Activated CD4-positive, alpha-beta T cell treated with anti-CD3 and anti-CD28 coated beads for 36 hours (primary cell): Measurements from ENCODE around the gene C1orf115. TPM values are rescaled to one million over a fixed set of nuclear protein-coding genes. Genes with fewer than 3 reads are reported as not detected.
"Not testable (repeated sequence)": the region's sequence is repeated elsewhere in the genome, so short reads cannot be mapped to it uniquely, and the experiment has no call there.

Experiments used
- ATAC-seq: fragments of 200-7000 bp; cut with Tn5 transposase; one replicate; pipeline ENCODE4 v1.10.0; 2021; ENCODE audit warnings: mild to moderate bottlenecking, moderate library complexity
- CTCF ChIA-PET: fragments of 350-600 bp; sonication (Branson Sonifier 250); formaldehyde crosslinking; loops from one replicate; lab custom pipeline; 2021; ENCODE audit warnings: antibody characterized with exemption; lab: Charles Lee
- POLR2A ChIA-PET: fragments of 350-600 bp; sonication (Branson Sonifier 250); formaldehyde crosslinking; loops from one replicate; lab custom pipeline; 2021; ENCODE audit warnings: antibody characterized with exemption, inconsistent platforms; lab: Charles Lee
- DNase-seq: peaks from one replicate; pipeline ENCODE4 v3.0.0-alpha.2; 2020
- H3K27ac Mint-ChIP-seq: one replicate; pipeline ENCODE4 v1.8.0; 2021; ENCODE audit warnings: mixed read lengths
- H3K27me3 Mint-ChIP-seq: one replicate; pipeline ENCODE4 v1.8.0; 2021; ENCODE audit warnings: mixed read lengths
- H3K36me3 Mint-ChIP-seq: one replicate; pipeline ENCODE4 v1.8.0; 2021; ENCODE audit warnings: low read depth, mixed read lengths
- H3K4me1 Mint-ChIP-seq: one replicate; pipeline ENCODE4 v1.8.0; 2021; ENCODE audit warnings: mixed read lengths
- H3K4me3 Mint-ChIP-seq: one replicate; pipeline ENCODE4 v1.8.0; 2021; ENCODE audit warnings: mild to moderate bottlenecking, moderate library complexity, mixed read lengths
- H3K9me3 Mint-ChIP-seq: one replicate; pipeline ENCODE4 v1.8.0; 2021; ENCODE audit warnings: low read depth, mixed read lengths
- intact Hi-C, 2 experiments: fragments of 100-400 bp; cut with DNase I in 1 of 2; cut with micrococcal nuclease in 1 of 2; formaldehyde crosslinking; loops; one replicate each; pipeline versions ENCODE4 v1.14.2 to v1.15.1; 2022 to 2024; cut with DNase I, micrococcal nuclease
- total RNA-seq, 2 experiments: library from RNA; stranded (reverse); gene quantifications; one replicate each; pipeline ENCODE4 v1.2.3, GENCODE V29; 2021

The C1orf115 gene
- total RNA-seq, 2 experiments from 2014 or later = 0.63 to 0.78 TPM

DNA sequence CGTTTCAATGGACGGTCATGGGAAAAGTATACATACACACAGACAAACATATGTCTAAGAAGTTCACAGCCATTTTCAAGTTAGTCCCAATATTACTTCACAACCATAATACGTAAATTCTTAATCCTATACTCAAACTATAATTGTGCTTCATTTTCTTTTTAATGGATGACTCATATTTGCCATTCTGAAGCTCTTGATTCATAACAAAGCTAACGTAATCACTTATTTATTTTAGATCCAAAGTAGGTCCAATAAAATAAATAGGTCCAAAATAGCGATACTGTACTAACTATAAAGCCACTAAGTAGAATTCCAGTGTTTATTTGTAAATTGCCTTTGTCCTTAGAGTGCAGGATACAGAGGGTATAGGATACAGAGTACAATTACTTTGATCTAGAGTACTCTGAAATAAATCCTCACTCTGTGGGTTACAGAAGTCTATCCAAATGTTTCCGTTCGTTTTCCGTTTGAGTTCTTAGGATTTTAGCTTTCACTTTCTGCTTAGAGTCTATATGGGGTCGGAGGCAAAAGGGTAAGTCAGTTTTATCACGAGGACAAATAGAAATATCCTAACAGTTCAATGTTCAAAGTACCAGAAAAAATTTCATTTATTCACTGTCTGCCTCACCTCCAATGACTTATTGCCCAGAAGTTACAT is 8.8 kb upstream of the C1orf115 start:
- H3K9me3 Mint-ChIP-seq = no peaks in the 10 kb centered on the region
- H3K27ac Mint-ChIP-seq = no peak overlapping the region
- no peak for ATAC-seq
- no peak overlapping the region for H3K4me3 Mint-ChIP-seq
- ChIA-PET CTCF (interaction anchor here (0.6 to 1.4 kb wide), 5 partner anchors 10 to 445 kb away, joined by 3 to 4 read pairs (median 4); no protein-coding TSS in a partner anchor), POLR2A (no interaction called here)
- intact Hi-C loops = no loop called here
- H3K27me3 Mint-ChIP-seq = peaks cover 2% of the 10 kb centered on the region
- no peaks in the 10 kb centered on the region for H3K4me1 Mint-ChIP-seq
- no peaks in the 10 kb centered on the region for H3K36me3 Mint-ChIP-seq
- DNase-seq = no peak

DNA sequence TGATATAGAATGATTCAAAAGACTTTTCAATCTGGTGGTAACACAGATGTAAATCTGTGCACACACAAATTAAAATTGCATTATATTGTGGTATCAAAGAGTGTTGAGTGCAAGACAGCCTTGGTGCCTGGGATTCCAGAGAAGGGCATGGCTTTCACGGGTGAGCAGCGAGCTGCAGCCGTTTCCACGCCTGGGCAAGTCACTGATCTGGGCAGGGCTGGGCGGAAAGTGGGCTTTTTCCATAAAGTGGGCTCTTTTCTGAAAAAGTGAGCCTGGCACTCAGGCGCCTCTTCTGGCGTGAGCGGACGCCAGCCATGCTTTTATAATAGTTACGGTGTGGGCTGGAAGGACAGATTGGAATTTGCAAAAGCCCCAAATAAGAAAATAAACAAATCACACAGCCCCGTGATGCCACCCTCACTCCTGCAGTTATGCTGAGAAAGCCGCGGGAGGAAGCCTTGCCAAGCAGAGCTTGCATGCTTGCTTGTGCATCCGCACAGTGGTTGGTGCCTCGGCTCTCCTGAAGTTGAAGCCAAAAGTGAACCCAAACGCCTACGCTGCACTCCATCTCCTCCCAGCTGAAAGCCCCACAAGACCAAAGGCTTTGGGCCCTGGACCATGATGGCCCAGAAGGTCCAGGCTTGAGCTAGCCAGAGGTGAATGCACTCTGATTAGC is 7.1 kb upstream of the C1orf115 start:
- H3K9me3 Mint-ChIP-seq = no peaks in the 10 kb centered on the region
- CTCF ChIA-PET = interaction anchor here (0.7 kb wide), 1 partner anchor 31 kb away, joined by 3 read pairs; no protein-coding TSS in a partner anchor
- no peaks in the 10 kb centered on the region for H3K4me1 Mint-ChIP-seq
- POLR2A ChIA-PET = no interaction called here
- H3K36me3 Mint-ChIP-seq = no peaks in the 10 kb centered on the region
- intact Hi-C loops = no loop called here
- no peak for ATAC-seq
- H3K27ac Mint-ChIP-seq = no peak overlapping the region
- H3K27me3 Mint-ChIP-seq = no peaks in the 10 kb centered on the region
- no peak overlapping the region for H3K4me3 Mint-ChIP-seq
- no peak for DNase-seq

DNA sequence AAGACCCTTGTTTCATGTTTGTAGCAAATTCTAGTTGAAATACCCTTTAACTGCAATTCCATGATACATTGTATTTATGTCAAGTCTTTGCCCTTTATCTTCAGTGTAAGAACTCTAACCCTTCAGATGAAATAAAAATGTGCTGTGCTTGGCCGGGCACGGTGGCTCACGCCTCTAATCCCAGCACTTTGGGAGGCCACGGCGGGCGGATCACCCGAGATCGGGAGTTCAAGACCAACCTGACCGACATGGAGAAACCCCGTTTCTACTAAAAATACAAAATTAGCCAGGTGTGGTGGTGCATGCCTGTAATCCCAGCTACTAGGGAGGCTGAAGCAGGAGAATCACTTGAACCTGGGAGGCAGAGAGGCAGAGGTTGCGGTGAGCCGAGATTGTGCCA is 6.4 kb upstream of the C1orf115 start:
- CTCF ChIA-PET = interaction anchor here (0.7 to 1.0 kb wide), 2 partner anchors 32 to 49 kb away, joined by 3 to 5 read pairs; no protein-coding TSS in a partner anchor
- intact Hi-C loops, H3K36me3 Mint-ChIP-seq, H3K4me3 Mint-ChIP-seq, DNase-seq, POLR2A ChIA-PET, H3K27me3 Mint-ChIP-seq, H3K9me3 Mint-ChIP-seq, ATAC-seq, H3K27ac Mint-ChIP-seq, H3K4me1 Mint-ChIP-seq: not testable (repeated sequence)

DNA sequence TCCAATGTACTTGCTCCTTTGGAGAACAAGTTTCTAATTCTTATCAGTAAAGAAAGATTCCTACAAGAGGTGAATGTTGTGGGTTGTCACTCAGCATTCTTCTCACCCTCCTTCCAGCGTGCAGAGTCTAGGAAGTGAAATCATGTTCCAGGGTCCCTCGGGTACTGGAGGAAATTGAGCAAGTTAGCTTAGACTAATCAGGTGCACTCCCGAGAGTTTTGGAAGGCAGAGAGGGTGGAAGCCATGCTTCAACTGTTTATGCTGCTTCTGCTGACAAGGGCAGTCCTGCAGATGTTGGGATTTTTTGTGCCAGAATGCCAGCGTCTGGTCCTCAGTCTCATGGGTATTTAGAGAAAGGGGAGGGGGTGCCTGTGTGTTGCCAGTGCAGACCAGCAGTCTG is 5.3 kb upstream of the C1orf115 start:
- Mint-ChIP-seq H3K27me3 (peaks cover 3% of the 10 kb centered on the region), H3K36me3 (no peaks in the 10 kb centered on the region), H3K4me1 (peaks cover 3% of the 10 kb centered on the region), H3K4me3 (no peak overlapping the region), H3K27ac (no peak overlapping the region), H3K9me3 (no peaks in the 10 kb centered on the region)
- DNase-seq (no peak), ATAC-seq (no peak)
- POLR2A ChIA-PET = no interaction called here
- intact Hi-C loops = no loop called here
- CTCF ChIA-PET = interaction anchor here (0.6 to 1.0 kb wide), 2 partner anchors 48 to 354 kb away, joined by 3 to 5 read pairs; no protein-coding TSS in a partner anchor

DNA sequence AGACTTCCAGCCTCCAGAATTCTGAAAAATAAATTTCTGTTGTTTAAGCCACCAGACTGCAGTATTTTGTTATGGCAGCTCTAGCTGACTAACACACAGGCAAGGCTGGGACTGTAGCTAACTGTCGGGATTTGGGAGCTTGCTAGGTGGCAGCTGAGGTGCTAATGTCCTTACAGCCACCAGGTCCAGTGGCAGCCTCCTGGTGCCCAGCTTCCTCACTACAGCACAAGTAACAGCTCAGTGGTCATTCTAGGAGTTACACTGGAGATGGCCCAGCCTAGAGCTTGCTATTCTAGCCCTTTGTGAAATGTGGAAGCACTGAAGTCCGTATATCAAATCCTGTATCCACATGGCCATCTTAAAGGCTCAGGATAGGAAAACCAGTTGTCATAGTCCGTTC is 4.3 kb upstream of the C1orf115 start:
- Mint-ChIP-seq H3K4me3 (no peak overlapping the region), H3K36me3 (no peaks in the 10 kb centered on the region), H3K9me3 (no peaks in the 10 kb centered on the region), H3K4me1 (peaks cover 4% of the 10 kb centered on the region), H3K27ac (no peak overlapping the region), H3K27me3 (peaks cover 4% of the 10 kb centered on the region)
- intact Hi-C loops = no loop called here
- CTCF ChIA-PET = interaction anchor here (0.5 to 0.8 kb wide), 2 partner anchors 47 to 153 kb away, joined by 3 to 5 read pairs; no protein-coding TSS in a partner anchor
- POLR2A ChIA-PET = no interaction called here
- DNase-seq (no peak), ATAC-seq (no peak)

DNA sequence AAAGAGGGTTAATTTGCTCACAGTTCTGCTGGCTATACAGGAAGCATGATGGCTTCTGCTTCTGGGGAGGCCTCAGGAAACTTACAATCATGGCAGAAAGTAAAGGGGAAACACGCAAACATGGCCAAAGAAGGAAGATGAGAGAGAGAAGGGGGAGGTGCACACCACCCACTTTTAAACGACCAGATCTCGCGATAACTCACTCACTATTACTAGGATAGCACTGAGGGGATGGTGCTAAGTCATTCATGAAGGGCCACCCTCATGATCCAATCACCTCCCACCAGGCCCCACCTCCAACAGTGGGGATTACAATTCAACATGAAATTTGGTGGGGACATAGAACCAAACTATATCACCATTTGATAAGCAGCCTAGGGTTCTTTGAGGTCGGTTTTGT is 2.4 kb upstream of the C1orf115 start:
- ChIA-PET CTCF (no interaction called here), POLR2A (no interaction called here)
- H3K4me3 Mint-ChIP-seq = no peak overlapping the region
- H3K27me3 Mint-ChIP-seq = peaks cover 12% of the 10 kb centered on the region
- ATAC-seq (no peak), DNase-seq (no peak)
- H3K27ac Mint-ChIP-seq = no peak overlapping the region
- no peaks in the 10 kb centered on the region for H3K36me3 Mint-ChIP-seq
- H3K4me1 Mint-ChIP-seq = peaks cover 4% of the 10 kb centered on the region
- no peaks in the 10 kb centered on the region for H3K9me3 Mint-ChIP-seq
- intact Hi-C loops = no loop called here

DNA sequence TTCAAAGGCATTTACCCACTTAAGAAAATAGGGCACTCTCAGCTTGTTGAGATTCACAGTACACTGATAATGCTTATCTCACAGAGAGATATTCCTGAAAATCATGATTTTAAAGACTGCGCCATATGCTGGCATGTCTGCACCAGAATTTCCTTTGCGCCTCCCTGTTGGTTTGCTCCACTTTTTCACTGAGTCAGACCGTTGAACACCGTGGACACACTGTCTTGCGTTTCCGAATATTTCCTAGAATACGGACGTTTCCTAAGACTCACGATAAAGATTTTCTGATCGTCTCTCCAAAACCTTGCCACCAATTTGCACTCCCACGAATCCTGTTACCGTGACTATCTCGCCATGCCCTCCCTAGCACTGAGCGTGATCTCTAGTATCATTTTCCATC is 497 bp upstream of the C1orf115 start:
- peak overlapping the region; percentile 71 for H3K4me3 Mint-ChIP-seq
- DNase-seq (no peak), ATAC-seq (no peak)
- H3K9me3 Mint-ChIP-seq = no peaks in the 10 kb centered on the region
- ChIA-PET CTCF (no interaction called here), POLR2A (no interaction called here)
- peaks cover 12% of the 10 kb centered on the region for H3K27me3 Mint-ChIP-seq
- no peak overlapping the region for H3K27ac Mint-ChIP-seq
- peaks cover 4% of the 10 kb centered on the region for H3K4me1 Mint-ChIP-seq
- no peaks in the 10 kb centered on the region for H3K36me3 Mint-ChIP-seq
- intact Hi-C loops = loop anchor here (1.0 to 5.0 kb wide), 5 partner anchors 43 to 162 kb away; partner anchors contain the start of gene MARK1 (in 1 of the 2)

DNA sequence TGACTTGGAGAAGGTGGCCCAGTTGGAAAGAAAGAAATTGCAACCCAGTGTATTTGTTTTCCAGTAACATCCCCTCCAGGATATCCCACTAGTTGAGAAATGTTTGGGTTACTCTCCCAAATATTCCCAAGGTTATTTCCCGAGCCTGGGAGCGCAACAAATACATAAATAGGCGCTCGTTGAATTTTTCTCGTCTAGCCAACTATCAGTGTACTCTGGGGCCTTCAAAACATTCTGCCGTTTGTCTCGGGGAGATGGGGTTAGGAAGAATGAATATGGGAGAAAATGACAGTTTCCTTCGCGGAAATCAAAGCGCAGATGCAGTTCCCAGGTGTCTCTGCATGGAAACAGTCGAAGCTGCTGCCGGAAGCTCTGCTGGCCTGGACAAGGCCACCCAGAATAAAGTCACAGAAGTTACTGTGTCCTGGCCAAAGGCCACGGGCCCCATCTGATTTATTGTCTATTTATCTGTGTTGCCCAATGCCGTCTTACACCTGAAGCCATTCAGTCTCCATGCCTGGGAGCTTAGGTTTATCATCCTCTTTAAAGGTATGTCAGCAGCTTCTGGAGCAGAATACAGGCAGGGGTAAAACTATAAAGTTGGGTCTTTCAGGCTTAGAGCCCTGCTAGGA is 1.0 kb downstream of the C1orf115 start:
- ChIA-PET POLR2A (no interaction called here), CTCF (interaction anchor here (0.6 to 1.8 kb wide), 3 partner anchors 10 to 35 kb away, joined by 3 to 4 read pairs (median 4); no protein-coding TSS in a partner anchor)
- H3K4me3 Mint-ChIP-seq = peak overlapping the region; percentile 25
- ATAC-seq = no peak
- DNase-seq = no peak
- H3K9me3 Mint-ChIP-seq = no peaks in the 10 kb centered on the region
- H3K4me1 Mint-ChIP-seq = peaks cover 4% of the 10 kb centered on the region
- H3K36me3 Mint-ChIP-seq = no peaks in the 10 kb centered on the region
- intact Hi-C loops = loop anchor here (2.0 to 5.0 kb wide), 3 partner anchors 42 to 164 kb away; partner anchors contain the start of gene MARK1 (in 1 of the 2)
- H3K27ac Mint-ChIP-seq = no peak overlapping the region
- H3K27me3 Mint-ChIP-seq = peaks cover 12% of the 10 kb centered on the region

DNA sequence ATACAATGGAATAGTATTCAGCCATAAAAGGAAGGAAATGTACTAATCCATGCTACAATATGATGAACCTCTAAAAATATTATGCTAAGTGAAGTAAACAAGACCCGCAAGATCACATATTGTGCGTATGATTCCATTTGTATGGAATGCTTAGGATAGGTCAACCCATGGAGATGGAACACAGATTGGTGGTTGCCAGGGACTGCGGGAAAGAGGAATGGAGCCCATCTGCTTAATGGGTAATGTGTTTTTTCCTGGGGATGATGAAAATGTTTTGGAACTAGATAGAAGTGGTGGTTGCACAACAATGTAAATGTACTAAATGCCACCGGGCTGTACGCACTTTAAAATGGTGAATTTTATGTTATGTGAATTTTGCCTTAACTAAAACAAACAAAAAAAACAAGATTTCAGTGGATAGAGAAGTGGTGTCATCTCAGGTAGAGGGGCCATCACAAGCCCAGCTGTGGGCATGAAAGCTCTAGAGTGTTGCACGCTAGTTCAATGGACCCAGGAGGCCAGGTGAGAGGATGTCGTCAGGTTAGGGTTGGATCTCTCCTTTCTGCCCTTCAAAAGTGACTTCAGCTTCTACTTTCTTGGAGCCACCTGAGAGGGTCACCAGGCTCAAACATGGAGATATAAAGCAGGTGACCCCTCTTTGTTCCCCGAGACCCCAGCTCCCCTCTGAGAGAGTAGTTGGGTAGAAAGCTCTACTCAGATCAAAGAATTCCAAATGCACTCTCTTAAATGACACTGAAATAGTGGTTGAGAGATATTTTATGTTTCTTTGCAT is 2.5 kb downstream of the C1orf115 start:
- Mint-ChIP-seq H3K4me1 (peaks cover 4% of the 10 kb centered on the region), H3K4me3 (no peak overlapping the region), H3K36me3 (no peaks in the 10 kb centered on the region), H3K9me3 (no peaks in the 10 kb centered on the region), H3K27ac (no peak overlapping the region), H3K27me3 (peaks cover 12% of the 10 kb centered on the region)
- ChIA-PET POLR2A (no interaction called here), CTCF (interaction anchor here (0.7 to 2.1 kb wide), 3 partner anchors 14 to 41 kb away, joined by 3 to 12 read pairs (median 4); no protein-coding TSS in a partner anchor)
- ATAC-seq (no peak), DNase-seq (no peak)
- intact Hi-C loops = loop anchor here in 1 of 2 experiments (5.0 kb wide), 1 partner anchor 165 kb away; the partner anchor contains the start of gene MARK1

DNA sequence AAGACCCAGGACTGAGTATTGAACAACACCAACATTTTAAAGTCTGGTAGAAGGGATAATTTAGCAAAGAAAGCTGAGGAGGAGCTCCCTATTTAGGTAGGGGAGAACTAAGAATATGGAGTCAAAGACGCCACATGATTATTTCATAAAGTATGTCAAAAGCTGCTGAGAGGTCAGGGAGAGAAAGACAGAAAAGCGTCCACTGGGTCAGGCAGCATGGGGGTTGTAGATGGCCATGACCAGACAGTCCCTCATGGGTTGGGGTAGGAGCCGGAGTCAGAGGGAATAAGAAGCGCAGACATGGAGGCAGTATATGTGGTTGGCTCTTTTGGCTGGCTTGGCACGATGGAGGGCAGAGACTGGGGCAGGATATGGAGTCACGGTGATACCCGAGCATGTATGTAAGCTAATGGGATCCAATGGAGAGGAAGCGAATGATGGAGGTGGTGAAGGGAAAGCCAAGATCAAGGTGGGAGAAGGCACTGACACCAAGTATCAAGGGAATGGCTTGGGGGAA is 4.8 kb downstream of the C1orf115 start:
- intact Hi-C loops = loop anchor here in 1 of 2 experiments (5.0 kb wide), 1 partner anchor 168 kb away; the partner anchor contains the start of gene MARK1
- DNase-seq = no peak
- Mint-ChIP-seq H3K9me3 (no peaks in the 10 kb centered on the region), H3K36me3 (no peaks in the 10 kb centered on the region), H3K4me1 (peaks cover under 1% of the 10 kb centered on the region), H3K27ac (no peak overlapping the region), H3K27me3 (peaks cover 9% of the 10 kb centered on the region), H3K4me3 (no peak overlapping the region)
- no peak for ATAC-seq
- ChIA-PET POLR2A (no interaction called here), CTCF (interaction anchor here (0.6 to 2.1 kb wide), 2 partner anchors 39 to 1347 kb away, joined by 3 to 12 read pairs; no protein-coding TSS in a partner anchor)
